Inferior parietal cortex (tissue), 1 donor: ENCODE measurements around the gene OR7C1.
"Not testable (repeated sequence)": the region's sequence is repeated elsewhere in the genome, so short reads cannot be mapped to it uniquely, and the experiment has no call there.

Experiments used
- DNase-seq: peaks from one replicate; pipeline ENCODE4 v3.0.0-alpha.2; 2016; ENCODE audit errors: extremely low spot score

Gene OR7C1

GRCh38 chr19:14767466-14767971 lies 67.5 kb downstream of the OR7C1 start:
- DNase-seq, result no peak

DNA sequence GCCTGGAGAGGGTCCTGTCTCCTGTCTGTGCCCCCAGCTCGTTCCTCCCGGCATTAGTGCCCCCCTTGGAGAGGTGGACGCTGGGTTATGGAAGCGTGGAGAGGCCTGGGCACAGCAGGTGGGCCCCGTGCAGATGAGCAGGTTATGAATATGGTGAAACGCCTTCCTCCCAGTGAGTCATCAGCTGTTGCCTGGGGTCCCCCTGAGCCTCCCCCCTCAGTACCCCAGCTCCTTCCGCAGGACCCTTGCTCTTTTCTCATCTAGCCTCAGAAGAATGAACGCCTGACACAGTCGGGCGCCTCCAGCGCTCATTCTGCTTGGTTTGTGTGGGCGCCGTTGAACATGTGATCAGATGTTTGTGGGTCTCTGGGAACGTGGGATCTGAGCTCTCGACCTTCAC lies 69.1 kb downstream of the OR7C1 start:
- not testable (repeated sequence) for DNase-seq

DNA sequence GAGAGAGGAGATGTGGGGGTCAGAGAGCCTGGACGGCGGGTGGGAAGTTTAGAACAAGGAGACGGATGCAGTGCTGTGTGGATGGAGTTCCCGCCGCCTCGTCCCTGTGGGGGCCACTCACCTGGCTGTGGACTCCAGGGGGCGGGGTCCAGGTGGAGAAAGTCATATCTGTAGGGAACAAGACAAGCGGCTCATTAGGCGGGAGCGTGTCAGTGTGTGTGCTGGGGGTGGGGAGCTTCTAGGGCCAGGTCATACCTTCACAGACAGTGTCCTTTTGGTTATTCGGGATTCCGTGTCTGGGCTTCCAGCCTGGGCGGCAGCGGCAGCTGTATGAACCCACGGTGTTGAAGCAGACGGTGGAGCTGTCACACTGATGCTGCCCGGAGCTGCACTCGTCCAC lies 69.6 kb downstream of the OR7C1 start:
- not testable (repeated sequence) for DNase-seq

DNA sequence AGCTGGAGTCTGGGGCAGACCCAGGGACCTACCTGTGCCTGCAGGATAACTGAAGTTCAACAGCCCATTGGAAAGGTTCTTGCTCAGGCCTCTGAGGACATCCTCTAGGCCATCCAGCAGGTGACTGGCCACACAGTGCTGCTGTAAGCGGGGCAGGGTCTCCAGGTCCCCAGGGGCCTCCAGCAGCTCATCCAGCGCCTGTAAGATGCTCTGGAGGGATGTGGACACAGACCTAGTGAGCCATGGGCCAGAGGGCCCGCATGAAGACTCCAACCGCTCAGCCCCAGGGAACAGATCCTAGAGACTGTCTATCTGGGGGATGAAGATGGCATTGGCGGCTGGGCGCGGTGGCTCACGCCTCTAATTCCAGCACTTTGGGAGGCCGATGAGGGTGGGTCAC lies 70.6 kb downstream of the OR7C1 start:
- no peak for DNase-seq

DNA sequence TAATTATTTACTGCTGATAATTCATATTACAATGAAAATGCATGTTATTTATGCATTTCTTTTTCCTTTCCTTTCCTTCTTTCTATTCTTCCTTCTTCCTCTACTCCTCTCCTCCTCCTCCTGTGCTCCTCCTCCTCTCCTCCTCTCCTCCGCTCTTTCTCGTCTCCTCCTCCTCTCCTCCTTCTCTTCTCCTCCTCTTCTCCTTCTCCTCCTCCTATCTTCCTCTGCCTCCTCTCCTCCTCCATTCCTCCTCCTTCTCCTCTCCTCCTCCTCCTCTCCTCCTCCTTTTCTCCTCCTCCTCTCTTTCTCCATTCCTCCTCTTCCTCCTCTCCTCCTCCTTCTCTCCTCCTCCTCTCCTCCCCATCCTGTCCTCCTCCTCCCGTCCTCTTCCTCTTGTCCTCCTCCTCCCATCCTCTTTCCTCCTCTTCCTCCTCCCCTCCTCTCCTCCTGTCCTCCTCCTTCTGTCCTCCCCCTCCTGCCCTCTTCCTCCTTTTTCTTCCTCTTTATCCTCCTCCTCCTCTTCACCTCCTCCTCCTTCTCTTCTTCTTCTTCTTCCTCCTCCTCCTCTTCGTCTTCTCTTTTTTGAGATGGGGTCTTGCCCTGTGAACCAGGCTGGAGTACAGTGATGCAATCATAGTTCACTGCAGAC lies 71.4 kb downstream of the OR7C1 start:
- no peak for DNase-seq

- no peak for DNase-seq
Measured at GRCh38 chr19:14762111-14762510, 72.9 kb downstream of the OR7C1 start.

DNA sequence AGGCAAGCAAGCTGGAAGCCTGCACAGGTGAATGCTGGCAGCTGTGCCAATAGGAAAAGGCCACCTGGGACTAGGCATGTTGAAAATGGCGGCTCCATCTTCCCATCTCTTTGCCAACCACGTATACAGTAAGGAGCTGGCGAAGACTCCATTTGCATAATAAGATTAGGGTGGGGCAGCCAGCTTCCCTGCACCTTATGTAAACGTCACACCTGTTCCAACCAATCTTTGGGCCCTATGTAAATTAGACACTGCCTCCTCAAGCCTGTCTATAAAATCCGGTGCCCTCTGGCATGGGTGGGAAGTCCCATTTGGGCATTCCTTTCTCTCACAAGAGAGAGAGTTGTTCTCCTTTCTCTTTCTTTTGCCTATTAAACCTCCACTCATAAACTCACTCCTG lies 73.4 kb downstream of the OR7C1 start:
- no peak for DNase-seq

DNA sequence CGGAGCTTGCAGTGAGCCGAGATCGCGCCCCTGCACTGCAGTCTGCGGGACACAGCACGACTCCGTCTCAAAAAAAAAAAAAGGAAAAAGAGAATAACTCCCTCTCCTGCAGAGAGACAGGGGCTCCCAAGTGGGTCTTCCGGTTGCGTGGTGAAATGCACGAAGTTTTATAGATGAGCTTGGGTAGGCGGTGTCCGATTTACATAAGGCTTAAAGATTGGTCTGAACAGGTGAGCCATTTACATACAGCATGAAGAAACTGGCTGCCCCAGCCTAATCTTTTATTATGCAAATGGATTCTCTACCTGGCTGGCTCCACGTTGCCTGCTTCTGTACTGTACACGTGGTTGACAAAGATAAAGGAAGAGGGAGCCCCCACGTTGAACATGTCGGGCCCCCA lies 76.2 kb downstream of the OR7C1 start:
- no peak for DNase-seq

GRCh38 chr19:14748601-14749000 lies 86.4 kb downstream of the OR7C1 start:
- DNase-seq, result no peak
